ENCODE data around the gene ERC1.
"Not testable (repeated sequence)": the region's sequence is repeated elsewhere in the genome, so short reads cannot be mapped to it uniquely, and the experiment has no call there.

- TF ChIP-seq, protein P1, sequence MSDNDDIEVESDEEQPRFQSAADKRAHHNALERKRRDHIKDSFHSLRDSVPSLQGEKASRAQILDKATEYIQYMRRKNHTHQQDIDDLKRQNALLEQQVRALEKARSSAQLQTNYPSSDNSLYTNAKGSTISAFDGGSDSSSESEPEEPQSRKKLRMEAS (IDR thresholded peaks at IDR 0.05; ENCODE audit: insufficient read depth, insufficient read length), result not testable (repeated sequence)
- TF ChIP-seq, protein P2, sequence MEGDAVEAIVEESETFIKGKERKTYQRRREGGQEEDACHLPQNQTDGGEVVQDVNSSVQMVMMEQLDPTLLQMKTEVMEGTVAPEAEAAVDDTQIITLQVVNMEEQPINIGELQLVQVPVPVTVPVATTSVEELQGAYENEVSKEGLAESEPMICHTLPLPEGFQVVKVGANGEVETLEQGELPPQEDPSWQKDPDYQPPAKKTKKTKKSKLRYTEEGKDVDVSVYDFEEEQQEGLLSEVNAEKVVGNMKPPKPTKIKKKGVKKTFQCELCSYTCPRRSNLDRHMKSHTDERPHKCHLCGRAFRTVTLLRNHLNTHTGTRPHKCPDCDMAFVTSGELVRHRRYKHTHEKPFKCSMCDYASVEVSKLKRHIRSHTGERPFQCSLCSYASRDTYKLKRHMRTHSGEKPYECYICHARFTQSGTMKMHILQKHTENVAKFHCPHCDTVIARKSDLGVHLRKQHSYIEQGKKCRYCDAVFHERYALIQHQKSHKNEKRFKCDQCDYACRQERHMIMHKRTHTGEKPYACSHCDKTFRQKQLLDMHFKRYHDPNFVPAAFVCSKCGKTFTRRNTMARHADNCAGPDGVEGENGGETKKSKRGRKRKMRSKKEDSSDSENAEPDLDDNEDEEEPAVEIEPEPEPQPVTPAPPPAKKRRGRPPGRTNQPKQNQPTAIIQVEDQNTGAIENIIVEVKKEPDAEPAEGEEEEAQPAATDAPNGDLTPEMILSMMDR (IDR thresholded peaks at IDR 0.05; ENCODE audit: extremely low read depth in 1 of 2, insufficient read depth in 1 of 2, low read depth in 1 of 2, low read length in 2 of 2), result not testable (repeated sequence)
- TF ChIP-seq JUN (IDR thresholded peaks at IDR 0.05; ENCODE audit: borderline replicate concordance, insufficient read depth, insufficient read length, low read depth); POLR2AphosphoS5 (IDR thresholded peaks at IDR 0.05; ENCODE audit: insufficient read depth, low read depth, low read length); GATA2 (IDR thresholded peaks at IDR 0.05; ENCODE audit: insufficient read depth, insufficient read length, low read depth, low read length): not testable (repeated sequence)
Measured at GRCh38 chr12:1255854-1256253, 264.8 kb downstream of the ERC1 start.
